ENCODE results near the gene SYNPO2.
A peak's percentile ranks its signal among the peaks of the same experiment; 100 is the strongest.
"Not testable (repeated sequence)": the region's sequence is repeated elsewhere in the genome, so short reads cannot be mapped to it uniquely, and the experiment has no call there.

SYNPO2 gene

DNA sequence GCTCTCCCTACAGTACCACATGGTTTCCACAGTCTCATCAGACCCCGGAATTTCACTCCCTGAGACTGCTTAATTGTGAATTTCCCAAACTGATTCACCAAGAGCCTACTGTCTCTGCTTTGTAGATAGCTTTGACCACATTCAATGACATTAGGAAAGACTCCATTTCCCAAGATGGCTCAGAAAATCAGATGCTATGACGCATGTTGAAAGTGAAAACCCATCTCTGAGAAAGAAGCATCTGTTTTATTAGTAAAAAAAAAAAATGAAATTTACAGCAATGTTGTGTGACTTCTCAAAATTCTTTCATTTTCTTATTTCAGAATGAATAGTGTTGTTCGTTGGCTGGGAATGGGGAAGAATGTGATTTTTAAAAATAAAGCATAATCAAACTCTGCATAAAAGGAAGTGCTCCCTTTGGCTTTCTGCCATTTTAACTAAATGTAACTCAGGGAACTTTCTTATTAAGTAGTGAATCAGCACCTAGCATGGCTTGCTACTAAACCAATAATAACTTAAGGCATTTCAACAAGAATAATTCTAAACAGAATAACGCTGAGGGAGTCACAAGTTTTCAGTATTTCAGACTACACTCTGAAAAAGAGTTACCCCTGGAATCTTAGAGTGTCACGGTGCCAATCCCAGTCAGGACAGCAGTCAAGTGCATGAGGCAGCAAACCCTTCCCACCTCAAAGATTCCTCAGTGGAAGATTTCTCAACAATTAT, 149.6 kb downstream of the SYNPO2 start:
- no peak for DNase-seq

GRCh38 chr4:119039160-119039559, 150.5 kb downstream of the SYNPO2 start:
- DNase-seq = no peak

DNA sequence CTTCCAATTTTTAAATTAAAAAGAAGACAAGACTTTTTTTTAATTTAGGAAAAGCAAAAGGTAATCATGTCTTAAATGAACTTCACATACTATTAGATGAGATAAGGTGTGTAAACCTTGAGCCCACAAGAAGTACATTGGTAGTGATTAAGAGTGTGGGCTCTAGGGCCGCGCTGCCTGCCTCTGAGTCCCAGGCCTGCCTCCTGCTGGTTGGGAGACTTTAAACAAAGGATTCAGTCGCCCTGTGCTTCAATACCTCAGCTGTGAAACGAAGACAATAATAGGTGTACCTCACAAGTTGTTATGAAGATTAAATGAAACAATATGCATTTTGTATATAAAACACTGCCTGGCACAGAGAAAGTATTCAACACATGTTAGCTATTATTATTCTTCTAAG, 151.1 kb downstream of the SYNPO2 start:
- no peak for DNase-seq

DNA sequence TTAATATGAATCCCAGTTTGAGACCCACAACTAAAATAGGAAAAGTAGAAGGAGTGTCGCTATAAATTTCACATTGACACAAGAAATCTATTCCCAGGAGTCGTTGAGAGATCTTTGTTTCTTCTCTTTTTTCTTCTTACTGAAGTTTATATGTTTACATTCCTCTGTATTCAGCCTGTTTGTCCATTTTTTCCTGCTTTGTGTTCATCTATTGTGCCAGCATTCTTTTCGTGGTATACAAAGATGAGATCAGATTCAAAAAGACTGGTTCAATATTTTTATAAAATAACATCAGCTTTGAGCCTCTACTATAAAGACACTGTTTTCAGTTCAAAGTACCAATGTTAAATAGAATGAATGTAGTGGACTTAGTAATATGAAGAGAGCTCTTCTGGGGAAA, 151.6 kb downstream of the SYNPO2 start:
- no peak for DNase-seq

GRCh38 chr4:119040694-119041185, 152.1 kb downstream of the SYNPO2 start:
- no peak for DNase-seq

DNA sequence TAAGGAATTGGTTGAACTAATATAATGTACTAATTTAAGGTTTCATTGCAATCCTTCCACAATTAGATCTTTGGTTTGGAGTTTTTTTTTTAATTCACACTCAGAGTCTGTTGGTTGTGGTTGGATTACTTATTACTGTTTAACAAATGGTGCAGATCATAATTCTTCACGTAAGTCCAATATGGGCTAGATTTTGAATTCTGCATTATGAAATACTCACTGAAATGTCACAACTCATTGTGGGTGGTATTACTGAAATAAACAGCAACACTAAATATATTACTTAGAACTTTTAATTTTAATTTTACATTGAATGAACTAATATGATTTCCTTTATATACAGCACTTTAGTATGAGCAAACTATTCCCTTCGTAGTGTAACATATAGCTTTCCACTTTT, 152.7 kb downstream of the SYNPO2 start:
- DNase-seq = no peak

GRCh38 chr4:119041951-119042560, 153.4 kb downstream of the SYNPO2 start:
- peak; percentile 63 for DNase-seq

- DNase-seq = no peak
Observed at GRCh38 chr4:119046263-119046662, 157.6 kb downstream of the SYNPO2 start.

DNA sequence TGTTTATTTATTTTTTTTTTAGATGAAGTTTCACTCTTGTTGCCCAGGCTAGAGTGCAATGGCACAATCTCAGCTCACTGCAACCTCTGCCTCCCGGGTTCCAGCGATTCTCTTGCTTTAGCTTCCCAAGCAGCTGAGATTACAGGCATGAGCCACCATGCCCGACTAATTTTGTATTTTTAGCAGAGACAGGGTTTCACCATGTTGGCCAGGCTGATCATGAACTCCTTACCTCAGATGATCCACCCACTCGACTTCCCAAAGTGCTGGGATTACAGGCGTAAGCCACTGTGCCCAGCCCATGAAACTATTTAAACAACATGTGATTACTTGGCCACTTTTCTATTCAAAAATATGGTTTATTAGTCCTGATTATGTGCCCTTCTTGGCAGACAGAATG, 158.4 kb downstream of the SYNPO2 start:
- DNase-seq = not testable (repeated sequence)

DNA sequence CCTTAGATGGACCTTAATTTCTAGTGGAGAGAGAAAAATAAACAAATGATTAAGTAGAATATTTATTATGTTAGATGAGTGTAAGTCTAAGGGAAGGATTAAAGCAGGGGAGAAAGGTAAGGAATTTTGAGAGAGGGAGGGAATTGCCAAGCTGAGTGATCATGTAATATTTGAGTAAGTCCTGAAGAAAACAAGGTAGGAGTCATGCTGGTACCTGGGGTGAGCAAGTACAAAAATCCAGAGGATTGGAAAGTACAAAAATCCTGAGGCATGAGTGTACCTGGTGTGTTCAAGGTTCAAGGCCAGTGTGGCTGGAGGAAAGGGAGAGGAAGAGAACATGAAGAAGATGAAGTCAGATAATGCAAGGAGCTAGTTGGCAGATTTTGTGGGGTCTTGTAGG, 159.8 kb downstream of the SYNPO2 start:
- DNase-seq = no peak

- DNase-seq = no peak
Observed at GRCh38 chr4:119049342-119049741, 160.7 kb downstream of the SYNPO2 start.

DNA sequence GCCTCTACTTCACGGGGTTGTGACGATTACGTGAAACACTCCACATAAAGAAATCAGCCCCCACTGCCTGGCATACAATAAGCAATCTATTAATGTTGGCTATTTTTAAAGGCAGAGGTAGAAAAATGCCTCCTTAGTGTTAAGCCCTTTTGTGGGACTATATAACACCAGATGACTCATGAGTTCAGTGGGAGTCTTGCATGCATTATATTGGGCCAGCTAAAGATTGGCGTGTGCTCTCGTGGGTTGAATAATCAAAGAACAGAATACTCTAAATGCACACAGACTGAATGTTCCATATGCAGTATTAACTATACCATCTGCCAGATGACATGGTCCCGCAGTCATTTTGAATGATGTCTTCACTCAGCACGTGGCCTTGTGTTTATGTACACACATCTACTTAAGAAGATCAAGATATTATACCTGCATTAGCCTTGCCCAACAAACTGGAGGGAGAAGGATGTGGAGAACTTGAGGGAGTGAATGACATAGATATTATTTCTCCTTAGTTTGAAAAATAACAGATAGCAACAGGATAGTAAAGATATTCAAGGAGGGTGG, 162.0 kb downstream of the SYNPO2 start:
- DNase-seq = no peak

DNA sequence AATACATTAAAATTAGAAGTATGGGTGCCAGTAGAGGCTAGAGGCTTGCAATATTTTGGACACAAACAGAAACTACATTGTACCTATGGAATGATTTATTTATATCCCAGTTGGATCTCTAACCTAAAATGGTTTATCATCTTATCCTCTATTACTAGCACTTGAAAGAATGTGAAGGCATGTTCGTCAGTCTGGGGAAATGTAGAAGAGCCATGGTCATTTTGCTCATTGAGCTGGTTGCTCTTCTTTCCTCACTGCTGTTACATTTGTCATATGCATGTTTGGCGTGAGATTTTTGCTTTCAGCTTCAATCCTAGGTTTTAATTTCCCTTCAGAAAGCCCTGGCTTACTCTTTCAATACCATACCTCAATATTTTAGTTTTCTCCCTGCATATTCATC, 164.6 kb downstream of the SYNPO2 start:
- no peak for DNase-seq

- DNase-seq = no peak
Observed at GRCh38 chr4:119053997-119054396, 165.3 kb downstream of the SYNPO2 start.

GRCh38 chr4:119057417-119057816, 168.8 kb downstream of the SYNPO2 start:
- DNase-seq = no peak

DNA sequence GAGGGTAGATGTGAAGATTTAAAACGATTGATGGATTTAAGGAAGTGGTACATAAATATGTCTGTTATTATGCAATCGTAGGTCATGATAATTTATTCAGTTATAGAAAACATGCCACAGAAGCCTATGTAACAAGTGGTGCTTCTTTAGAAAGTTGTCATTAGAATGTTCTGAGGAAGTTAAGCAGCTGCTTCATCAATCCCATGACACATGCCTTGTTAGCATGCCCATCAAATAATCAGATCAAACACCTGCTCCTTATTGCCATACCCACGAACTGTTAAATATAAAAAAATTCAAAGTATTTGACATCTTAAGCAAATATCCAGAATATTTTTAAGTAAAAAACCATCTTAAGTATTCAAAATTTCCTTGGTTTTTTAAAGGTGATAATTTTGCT, 170.6 kb downstream of the SYNPO2 start:
- DNase-seq = no peak

DNA sequence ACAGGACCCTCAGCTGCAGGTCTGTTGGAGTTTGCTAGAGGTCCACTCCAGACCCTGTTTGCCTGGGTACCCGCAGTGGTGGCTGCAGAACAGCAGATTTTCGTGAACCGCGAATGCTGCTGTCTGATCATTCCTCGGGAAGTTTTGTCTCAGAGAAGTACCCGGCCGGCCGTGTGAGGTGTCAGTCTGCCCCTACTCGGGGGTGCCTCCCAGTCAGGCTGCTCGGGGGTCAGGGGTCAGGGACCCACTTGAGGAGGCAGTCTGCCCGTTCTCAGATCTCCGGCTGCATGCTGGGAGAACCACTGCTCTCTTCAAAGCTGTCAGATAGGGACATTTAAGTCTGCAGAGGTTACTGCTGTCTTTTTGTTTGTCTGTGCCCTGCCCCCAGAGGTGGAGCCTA, 178.5 kb downstream of the SYNPO2 start:
- not testable (repeated sequence) for DNase-seq

- not testable (repeated sequence) for DNase-seq
Observed at GRCh38 chr4:119067670-119068360, 179.2 kb downstream of the SYNPO2 start.

- no peak for DNase-seq
Observed at GRCh38 chr4:119068529-119068962, 179.9 kb downstream of the SYNPO2 start.

DNA sequence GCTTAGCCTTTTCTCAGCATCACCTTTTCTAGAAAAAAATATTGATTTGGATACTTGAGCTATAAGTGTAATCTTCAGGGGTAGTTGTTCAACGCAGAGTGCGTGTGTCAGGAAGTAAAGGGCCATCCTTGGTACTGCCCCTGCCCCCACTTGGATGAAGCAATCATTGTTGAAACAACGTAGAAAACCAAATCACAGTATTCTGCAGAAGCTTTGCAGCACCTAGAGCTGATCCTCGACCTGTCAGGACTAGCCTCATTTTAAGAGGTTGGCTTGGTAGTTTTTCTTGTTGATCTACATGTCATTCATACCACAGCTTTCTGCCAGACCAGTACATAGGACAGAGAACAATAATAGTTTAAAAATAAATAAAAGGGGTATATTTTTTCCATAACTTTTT, 181.6 kb downstream of the SYNPO2 start:
- no peak for DNase-seq

DNA sequence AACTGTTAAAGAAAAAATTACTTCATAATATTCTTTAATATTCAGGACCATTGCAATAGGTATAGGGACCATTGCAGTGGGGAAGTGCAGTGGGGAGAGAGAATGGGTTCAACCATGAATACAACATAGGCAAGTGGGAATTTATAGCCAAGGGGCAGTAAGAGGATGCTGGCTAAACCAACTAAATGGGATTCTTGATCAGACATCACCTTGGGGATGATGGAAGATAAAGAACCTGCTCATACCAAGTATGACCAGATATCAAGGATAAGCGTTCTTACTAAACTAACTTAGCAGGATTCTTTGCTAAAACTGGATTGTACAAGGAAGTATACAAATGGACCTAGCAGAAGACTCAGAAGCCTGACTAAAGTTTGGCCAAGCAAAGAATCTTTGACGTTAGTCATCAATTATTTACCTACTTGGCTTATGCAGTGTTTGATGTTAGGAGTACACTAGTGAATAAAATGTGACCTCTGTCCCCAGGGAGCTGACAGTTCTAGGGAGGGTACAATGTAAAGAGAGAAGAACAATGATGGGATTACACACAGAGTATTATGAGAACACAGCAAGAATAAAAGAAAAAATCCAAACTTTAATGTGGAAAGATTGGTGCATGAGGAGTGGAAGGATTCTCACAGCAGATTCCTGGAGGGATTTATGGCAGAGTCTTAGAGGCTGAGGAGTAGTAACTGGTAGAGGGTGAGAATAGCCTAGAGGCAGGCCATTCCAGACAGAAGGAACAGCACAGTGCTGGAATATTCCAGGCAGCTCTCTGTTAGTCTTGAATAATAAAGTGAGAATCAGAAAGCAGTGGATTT, 192.3 kb downstream of the SYNPO2 start:
- no peak for DNase-seq

DNA sequence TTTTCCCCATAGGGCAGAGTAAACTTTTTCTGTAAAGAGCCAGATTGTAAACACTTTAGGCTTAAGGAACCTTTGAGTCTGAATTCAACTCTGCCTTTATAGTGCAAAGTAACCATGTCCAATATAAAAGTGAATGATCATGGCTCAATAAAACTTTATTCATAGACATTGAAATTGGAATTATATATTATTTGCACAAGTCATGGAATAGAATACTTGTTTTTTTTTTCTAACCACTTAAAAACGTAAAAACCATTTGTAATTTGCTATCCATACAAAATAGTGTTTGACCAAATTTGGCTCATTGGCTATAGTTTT, 192.8 kb downstream of the SYNPO2 start:
- no peak for DNase-seq

- no peak for DNase-seq
Observed at GRCh38 chr4:119081943-119082342, 193.3 kb downstream of the SYNPO2 start.
